ENCODE data around the gene PHYHD1.

Gene PHYHD1

GRCh38 chr9:128979111-128979510 lies 58.3 kb downstream of the PHYHD1 start:
- Histone ChIP-seq H3F3A (ENCODE audit: control insufficient read depth, insufficient read depth) (no peaks in the 10 kb centered on the region), H3K27me3 (ENCODE audit: control insufficient read depth, low read length) (no peaks in the 10 kb centered on the region), H3K9me3 (ENCODE audit: control insufficient read depth, insufficient read depth, low read length) (no peaks in the 10 kb centered on the region), H3K79me2 (ENCODE audit: control insufficient read depth, low read length) (no peaks in the 10 kb centered on the region), H3K4me2 (ENCODE audit: low read length) (no peak overlapping the region), H3K36me3 (ENCODE audit: control insufficient read depth, low read length) (peaks cover 83% of the 10 kb centered on the region), H3K4me3 (ENCODE audit: low read length) (no peak overlapping the region), H3K9me2 (replicated peaks; ENCODE audit: control insufficient read depth, low read length) (no peaks in the 10 kb centered on the region), H3K27ac (ENCODE audit: low read depth, low read length) (no peak overlapping the region), H3K4me1 (ENCODE audit: control insufficient read depth, low read length) (no peaks in the 10 kb centered on the region), H4K20me1 (ENCODE audit: control insufficient read depth, insufficient read depth, low read depth, low read length) (no peaks in the 10 kb centered on the region)
- no peak for TF ChIP-seq CTCF (IDR thresholded peaks at IDR 0.05; ENCODE audit: low read depth, low read length, poor library complexity, severe bottlenecking)
- TF ChIP-seq EZH2phosphoT487 (IDR thresholded peaks at IDR 0.05; ENCODE audit: borderline replicate concordance, low read length) = no peak

- H4K20me1 ChIP-seq (ENCODE audit: control insufficient read depth, insufficient read depth, low read depth, low read length) = no peaks in the 10 kb centered on the region
- H3K9me2 ChIP-seq (replicated peaks; ENCODE audit: control insufficient read depth, low read length) = no peaks in the 10 kb centered on the region
- no peaks in the 10 kb centered on the region for H3K9me3 ChIP-seq (ENCODE audit: control insufficient read depth, insufficient read depth, low read length)
- peaks cover 87% of the 10 kb centered on the region for H3K36me3 ChIP-seq (ENCODE audit: control insufficient read depth, low read length)
- no peaks in the 10 kb centered on the region for H3K79me2 ChIP-seq (ENCODE audit: control insufficient read depth, low read length)
- H3K27me3 ChIP-seq (ENCODE audit: control insufficient read depth, low read length) = no peaks in the 10 kb centered on the region
- no peak overlapping the region for H3K4me2 ChIP-seq (ENCODE audit: low read length)
- TF ChIP-seq CTCF (IDR thresholded peaks at IDR 0.05; ENCODE audit: low read depth, low read length, poor library complexity, severe bottlenecking) = no peak
- no peak for TF ChIP-seq EZH2phosphoT487 (IDR thresholded peaks at IDR 0.05; ENCODE audit: borderline replicate concordance, low read length)
- H3F3A ChIP-seq (ENCODE audit: control insufficient read depth, insufficient read depth) = no peaks in the 10 kb centered on the region
- H3K27ac ChIP-seq (ENCODE audit: low read depth, low read length) = no peak overlapping the region
- H3K4me1 ChIP-seq (ENCODE audit: control insufficient read depth, low read length) = no peaks in the 10 kb centered on the region
- no peak overlapping the region for H3K4me3 ChIP-seq (ENCODE audit: low read length)
Measured at GRCh38 chr9:128983536-128983935, 62.8 kb downstream of the PHYHD1 start.

- Histone ChIP-seq H3K4me1 (ENCODE audit: control insufficient read depth, low read length) (no peaks in the 10 kb centered on the region), H3K27me3 (ENCODE audit: control insufficient read depth, low read length) (no peaks in the 10 kb centered on the region), H3K4me2 (ENCODE audit: low read length) (no peak overlapping the region), H3F3A (ENCODE audit: control insufficient read depth, insufficient read depth) (no peaks in the 10 kb centered on the region), H3K4me3 (ENCODE audit: low read length) (no peak overlapping the region), H3K9me3 (ENCODE audit: control insufficient read depth, insufficient read depth, low read length) (no peaks in the 10 kb centered on the region), H4K20me1 (ENCODE audit: control insufficient read depth, insufficient read depth, low read depth, low read length) (no peaks in the 10 kb centered on the region), H3K9me2 (replicated peaks; ENCODE audit: control insufficient read depth, low read length) (no peaks in the 10 kb centered on the region), H3K36me3 (ENCODE audit: control insufficient read depth, low read length) (peaks cover 79% of the 10 kb centered on the region), H3K79me2 (ENCODE audit: control insufficient read depth, low read length) (no peaks in the 10 kb centered on the region), H3K27ac (ENCODE audit: low read depth, low read length) (no peak overlapping the region)
- TF ChIP-seq EZH2phosphoT487 (IDR thresholded peaks at IDR 0.05; ENCODE audit: borderline replicate concordance, low read length) (no peak), CTCF (IDR thresholded peaks at IDR 0.05; ENCODE audit: low read depth, low read length, poor library complexity, severe bottlenecking) (no peak)
Measured at GRCh38 chr9:128986671-128987070, 65.9 kb downstream of the PHYHD1 start.

- H4K20me1 ChIP-seq (ENCODE audit: control insufficient read depth, insufficient read depth, low read depth, low read length) = no peaks in the 10 kb centered on the region
- no peak overlapping the region for H3K4me3 ChIP-seq (ENCODE audit: low read length)
- no peaks in the 10 kb centered on the region for H3K9me2 ChIP-seq (replicated peaks; ENCODE audit: control insufficient read depth, low read length)
- H3K79me2 ChIP-seq (ENCODE audit: control insufficient read depth, low read length) = no peaks in the 10 kb centered on the region
- no peaks in the 10 kb centered on the region for H3K9me3 ChIP-seq (ENCODE audit: control insufficient read depth, insufficient read depth, low read length)
- peaks cover 75% of the 10 kb centered on the region for H3K36me3 ChIP-seq (ENCODE audit: control insufficient read depth, low read length)
- H3K4me1 ChIP-seq (ENCODE audit: control insufficient read depth, low read length) = no peaks in the 10 kb centered on the region
- no peak overlapping the region for H3K4me2 ChIP-seq (ENCODE audit: low read length)
- H3K27me3 ChIP-seq (ENCODE audit: control insufficient read depth, low read length) = no peaks in the 10 kb centered on the region
- no peak for TF ChIP-seq CTCF (IDR thresholded peaks at IDR 0.05; ENCODE audit: low read depth, low read length, poor library complexity, severe bottlenecking)
- TF ChIP-seq EZH2phosphoT487 (IDR thresholded peaks at IDR 0.05; ENCODE audit: borderline replicate concordance, low read length) = no peak
- H3K27ac ChIP-seq (ENCODE audit: low read depth, low read length) = no peak overlapping the region
- H3F3A ChIP-seq (ENCODE audit: control insufficient read depth, insufficient read depth) = no peaks in the 10 kb centered on the region
Measured at GRCh38 chr9:128987805-128988204, 67.0 kb downstream of the PHYHD1 start.

Measured in DOHH2 (cell line).